HG03558 (cell line): ENCODE data around the gene PALM2AKAP2.
"Not testable (repeated sequence)": the region's sequence is repeated elsewhere in the genome, so short reads cannot be mapped to it uniquely, and the experiment has no call there.

Source experiments
- ATAC-seq: cut with Tn5 transposase; IDR thresholded peaks from one replicate; pipeline ENCODE4 v1.9.1; 2021; ENCODE audit warnings: moderate number of reproducible peaks; ENCODE audit not compliant: unreplicated experiment; ENCODE audit errors: extremely low read depth

The PALM2AKAP2 gene

GRCh38 chr9:109799792-109800191 lies 19.8 kb downstream of the PALM2AKAP2 start:
- ATAC-seq = no peak

GRCh38 chr9:109801484-109801883 lies 21.5 kb downstream of the PALM2AKAP2 start:
- ATAC-seq = no peak

GRCh38 chr9:109802491-109802890 lies 22.5 kb downstream of the PALM2AKAP2 start:
- ATAC-seq = no peak

GRCh38 chr9:109805050-109805449 lies 25.1 kb downstream of the PALM2AKAP2 start:
- ATAC-seq = no peak

GRCh38 chr9:109806506-109807115 lies 26.6 kb downstream of the PALM2AKAP2 start:
- no peak for ATAC-seq

GRCh38 chr9:109811876-109812275 lies 31.9 kb downstream of the PALM2AKAP2 start:
- no peak for ATAC-seq

GRCh38 chr9:109812331-109812730 lies 32.3 kb downstream of the PALM2AKAP2 start:
- ATAC-seq = no peak

GRCh38 chr9:109812818-109813281 lies 32.9 kb downstream of the PALM2AKAP2 start:
- no peak for ATAC-seq

- no peak for ATAC-seq
Observed at GRCh38 chr9:109813303-109813702, 33.3 kb downstream of the PALM2AKAP2 start.

GRCh38 chr9:109813829-109814228 lies 33.8 kb downstream of the PALM2AKAP2 start:
- ATAC-seq = no peak

GRCh38 chr9:109815366-109815947 lies 35.5 kb downstream of the PALM2AKAP2 start:
- ATAC-seq = no peak

GRCh38 chr9:109816490-109816889 lies 36.5 kb downstream of the PALM2AKAP2 start:
- ATAC-seq = no peak

GRCh38 chr9:109817146-109817845 lies 37.3 kb downstream of the PALM2AKAP2 start:
- no peak for ATAC-seq

GRCh38 chr9:109817846-109818472 lies 38.0 kb downstream of the PALM2AKAP2 start:
- no peak for ATAC-seq

- no peak for ATAC-seq
Observed at GRCh38 chr9:109821711-109822110, 41.7 kb downstream of the PALM2AKAP2 start.

- ATAC-seq = not testable (repeated sequence)
Observed at GRCh38 chr9:109825383-109825782, 45.4 kb downstream of the PALM2AKAP2 start.

GRCh38 chr9:109826559-109826958 lies 46.6 kb downstream of the PALM2AKAP2 start:
- ATAC-seq = no peak

- no peak for ATAC-seq
Observed at GRCh38 chr9:109828254-109828653, 48.3 kb downstream of the PALM2AKAP2 start.
